Measurements from ENCODE around the gene GULP1. TPM values are rescaled to one million over a fixed set of nuclear protein-coding genes. Genes with fewer than 3 reads are reported as not detected.
"Not testable (repeated sequence)": the region's sequence is repeated elsewhere in the genome, so short reads cannot be mapped to it uniquely, and the experiment has no call there.

The GULP1 gene
- total RNA-seq, 1 donor from 2014 or later, result 49.0 TPM

GRCh38 chr2:188601391-188601790, 309.7 kb downstream of the GULP1 start:
- TF ChIP-seq CTCF (conservative IDR thresholded peaks at IDR 0.05), result no peak
- H3K9me3 Mint-ChIP-seq, result peaks cover 6% of the 10 kb centered on the region
- no peak overlapping the region for H3K4me3 Mint-ChIP-seq
- no peaks in the 10 kb centered on the region for H3K27me3 Mint-ChIP-seq
- H3K4me1 Mint-ChIP-seq (ENCODE audit: unreplicated experiment), result peaks cover 12% of the 10 kb centered on the region
- no peak for DNase-seq (ENCODE audit: extremely low spot score, unreplicated experiment)
- peaks cover under 1% of the 10 kb centered on the region for H3K36me3 Mint-ChIP-seq
- H3K27ac Mint-ChIP-seq, result no peak overlapping the region

GRCh38 chr2:188601927-188602326, 310.3 kb downstream of the GULP1 start:
- no peak for TF ChIP-seq CTCF (conservative IDR thresholded peaks at IDR 0.05)
- no peak overlapping the region for H3K27ac Mint-ChIP-seq
- H3K4me1 Mint-ChIP-seq (ENCODE audit: unreplicated experiment), result peaks cover 12% of the 10 kb centered on the region
- H3K9me3 Mint-ChIP-seq, result peaks cover 6% of the 10 kb centered on the region
- no peak overlapping the region for H3K4me3 Mint-ChIP-seq
- no peaks in the 10 kb centered on the region for H3K36me3 Mint-ChIP-seq
- no peak for DNase-seq (ENCODE audit: extremely low spot score, unreplicated experiment)
- H3K27me3 Mint-ChIP-seq, result no peaks in the 10 kb centered on the region

GRCh38 chr2:188604579-188604978, 312.9 kb downstream of the GULP1 start:
- Mint-ChIP-seq H3K4me3 (no peak overlapping the region), H3K36me3 (no peaks in the 10 kb centered on the region), H3K4me1 (ENCODE audit: unreplicated experiment) (peaks cover 8% of the 10 kb centered on the region), H3K27ac (no peak overlapping the region), H3K27me3 (no peaks in the 10 kb centered on the region), H3K9me3 (peaks cover 9% of the 10 kb centered on the region)
- TF ChIP-seq CTCF (conservative IDR thresholded peaks at IDR 0.05), result no peak
- no peak for DNase-seq (ENCODE audit: extremely low spot score, unreplicated experiment)

- H3K4me3 Mint-ChIP-seq; H3K27ac Mint-ChIP-seq; H3K4me1 Mint-ChIP-seq (ENCODE audit: unreplicated experiment); H3K36me3 Mint-ChIP-seq; H3K9me3 Mint-ChIP-seq; DNase-seq (ENCODE audit: extremely low spot score, unreplicated experiment); H3K27me3 Mint-ChIP-seq: not testable (repeated sequence)
Measured at GRCh38 chr2:188605609-188606584, 314.2 kb downstream of the GULP1 start.

- not testable (repeated sequence) for H3K9me3 Mint-ChIP-seq; H3K27me3 Mint-ChIP-seq; H3K27ac Mint-ChIP-seq; H3K4me3 Mint-ChIP-seq; DNase-seq (ENCODE audit: extremely low spot score, unreplicated experiment); H3K36me3 Mint-ChIP-seq
- H3K4me1 Mint-ChIP-seq (ENCODE audit: unreplicated experiment), result peaks cover 14% of the 10 kb centered on the region
Measured at GRCh38 chr2:188606596-188606995, 314.9 kb downstream of the GULP1 start.

GRCh38 chr2:188607501-188607900, 315.8 kb downstream of the GULP1 start:
- no peak overlapping the region for H3K27ac Mint-ChIP-seq
- peaks cover 14% of the 10 kb centered on the region for H3K4me1 Mint-ChIP-seq (ENCODE audit: unreplicated experiment)
- H3K27me3 Mint-ChIP-seq, result no peaks in the 10 kb centered on the region
- no peak for DNase-seq (ENCODE audit: extremely low spot score, unreplicated experiment)
- TF ChIP-seq CTCF (conservative IDR thresholded peaks at IDR 0.05), result no peak
- no peaks in the 10 kb centered on the region for H3K36me3 Mint-ChIP-seq
- H3K9me3 Mint-ChIP-seq, result peaks cover 9% of the 10 kb centered on the region
- no peak overlapping the region for H3K4me3 Mint-ChIP-seq

All from type B pancreatic cell (in vitro differentiated cells).